Non-pigmented ciliary epithelial cell (primary cell): ENCODE results near the gene IGFBP7.

Source experiments
- DNase-seq: peaks from one replicate; pipeline ENCODE4 v3.0.0-alpha.2; 2010; ENCODE audit warnings: low read depth

IGFBP7 gene

GRCh38 chr4:57042711-57043169 is 67.4 kb downstream of the IGFBP7 start:
- DNase-seq: no peak

GRCh38 chr4:57041020-57041419 is 69.2 kb downstream of the IGFBP7 start:
- DNase-seq: no peak

GRCh38 chr4:57040510-57040909 is 69.7 kb downstream of the IGFBP7 start:
- DNase-seq: no peak

GRCh38 chr4:57039345-57039744 is 70.8 kb downstream of the IGFBP7 start:
- DNase-seq: no peak

GRCh38 chr4:57037982-57038604 is 72.1 kb downstream of the IGFBP7 start:
- DNase-seq: no peak

GRCh38 chr4:57034520-57034919 is 75.7 kb downstream of the IGFBP7 start:
- no peak for DNase-seq

GRCh38 chr4:57023104-57023503 is 87.1 kb downstream of the IGFBP7 start:
- peak; percentile 94 for DNase-seq

- DNase-seq: peak; percentile 73
Measured at GRCh38 chr4:57020467-57021101, 89.6 kb downstream of the IGFBP7 start.

- DNase-seq: no peak
Measured at GRCh38 chr4:57018980-57019379, 91.2 kb downstream of the IGFBP7 start.

GRCh38 chr4:57013543-57014120 is 96.6 kb downstream of the IGFBP7 start:
- no peak for DNase-seq

- DNase-seq: no peak
Measured at GRCh38 chr4:56999751-57000150, 110.4 kb downstream of the IGFBP7 start.

- DNase-seq: peak; percentile 78
Measured at GRCh38 chr4:56995525-56995924, 114.7 kb downstream of the IGFBP7 start.

- DNase-seq: no peak
Measured at GRCh38 chr4:56990109-56990905, 119.9 kb downstream of the IGFBP7 start.

- DNase-seq: no peak
Measured at GRCh38 chr4:56986952-56987351, 123.2 kb downstream of the IGFBP7 start.

GRCh38 chr4:56986192-56986591 is 124.0 kb downstream of the IGFBP7 start:
- DNase-seq: no peak

- no peak for DNase-seq
Measured at GRCh38 chr4:56981795-56982201, 128.4 kb downstream of the IGFBP7 start.
